Measurements from ENCODE around the gene ILK.

Gene ILK

GRCh38 chr11:6638429-6638828, 34.9 kb downstream of the ILK start:
- no peak for DNase-seq

- DNase-seq = no peak
Observed at GRCh38 chr11:6640036-6640984, 36.7 kb downstream of the ILK start.

- DNase-seq = no peak
Observed at GRCh38 chr11:6640985-6641701, 37.6 kb downstream of the ILK start.

DNA sequence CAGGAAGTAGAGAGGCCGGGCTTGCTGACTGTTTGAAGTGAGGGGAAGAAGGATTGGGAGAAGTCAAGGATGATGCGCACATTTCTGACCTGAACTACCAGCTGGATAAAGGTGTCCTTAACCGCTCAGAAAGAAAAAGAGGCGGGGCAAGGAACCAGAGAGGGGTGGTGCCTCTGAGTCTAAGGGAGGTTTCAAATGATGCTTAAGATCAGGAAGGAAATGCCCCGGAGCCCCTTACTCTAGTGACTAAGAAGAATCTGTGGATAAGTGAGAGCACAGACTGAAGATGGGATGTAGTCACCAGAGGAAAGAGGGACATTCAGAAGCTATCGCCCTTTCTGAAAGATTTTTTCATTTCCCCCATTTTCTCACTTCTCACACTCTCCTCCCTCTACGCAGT, 39.4 kb downstream of the ILK start:
- DNase-seq = no peak

- no peak for DNase-seq
Observed at GRCh38 chr11:6646071-6646470, 42.5 kb downstream of the ILK start.

DNA sequence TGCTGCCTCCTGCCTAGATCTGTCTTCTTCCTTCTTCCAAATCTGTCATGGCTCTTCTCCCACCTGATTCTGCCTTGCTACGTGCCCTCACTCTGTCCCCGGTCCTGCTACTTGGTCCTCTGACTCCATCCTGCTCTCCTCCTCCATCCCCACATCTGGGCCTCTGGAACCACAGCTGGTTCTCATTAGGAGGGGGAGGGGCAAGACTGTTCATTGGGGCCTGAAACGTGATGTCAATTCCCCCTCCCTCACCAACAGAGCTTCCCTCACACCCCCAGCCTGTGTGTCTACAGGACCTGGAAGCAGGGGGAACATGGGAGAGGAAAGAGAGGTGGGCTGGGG, 43.0 kb downstream of the ILK start:
- no peak for DNase-seq

DNA sequence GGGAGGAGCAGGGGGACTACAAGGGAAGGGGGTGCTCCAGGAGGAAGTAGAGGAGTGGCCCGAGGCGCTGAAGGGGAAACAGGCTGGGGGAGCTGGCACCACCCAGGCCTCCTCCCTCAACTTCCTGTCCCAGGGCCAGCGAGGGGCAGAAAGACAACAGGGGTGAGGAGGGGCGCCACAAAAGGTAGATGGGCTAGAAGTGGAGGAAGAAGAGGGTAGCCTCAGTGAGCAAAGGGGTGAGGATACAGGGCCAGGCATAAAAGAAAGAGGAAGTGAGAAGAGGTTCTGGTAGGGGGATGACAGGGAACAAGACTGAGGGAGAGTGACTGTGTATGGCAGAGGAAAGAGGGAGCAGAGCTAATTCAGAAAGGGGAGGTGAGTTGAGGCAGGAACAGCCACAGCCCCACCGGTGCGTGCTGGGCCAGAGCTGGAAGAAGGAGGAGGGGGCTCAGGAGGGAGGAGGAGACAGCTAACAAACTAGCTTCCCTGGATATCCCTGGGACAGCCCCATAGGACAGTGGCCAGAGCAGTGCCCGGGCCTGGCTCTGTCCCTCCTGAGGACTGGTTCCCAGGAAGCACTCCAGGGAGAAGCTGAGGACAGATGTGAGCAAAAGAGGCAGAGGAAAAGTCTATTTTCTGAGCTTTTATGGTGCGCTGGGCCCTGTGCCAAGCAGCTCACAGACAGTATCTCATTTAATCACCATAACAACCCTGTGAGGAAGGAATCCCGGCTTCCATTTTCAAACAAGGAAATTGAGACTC, 43.5 kb downstream of the ILK start:
- no peak for DNase-seq

- no peak for DNase-seq
Observed at GRCh38 chr11:6647836-6648235, 44.3 kb downstream of the ILK start.

DNA sequence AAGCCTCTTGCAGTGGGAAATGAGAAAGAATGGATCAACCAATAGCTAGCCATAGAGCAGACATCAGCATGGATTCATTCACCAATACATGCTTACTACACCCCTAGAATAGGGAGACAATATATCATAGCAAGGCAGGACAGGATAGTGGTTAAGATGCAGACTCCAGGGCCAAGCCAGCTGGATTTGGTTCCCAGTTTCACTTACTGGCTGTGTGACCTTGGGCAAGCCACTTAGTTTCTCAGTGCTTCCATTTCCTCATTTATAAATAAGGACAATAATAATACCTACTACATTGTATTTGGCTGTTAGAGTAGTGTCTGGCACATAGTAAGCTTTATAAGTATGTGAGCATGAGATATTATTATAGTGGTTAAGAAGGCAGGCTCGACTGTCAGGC, 44.9 kb downstream of the ILK start:
- no peak for DNase-seq

DNA sequence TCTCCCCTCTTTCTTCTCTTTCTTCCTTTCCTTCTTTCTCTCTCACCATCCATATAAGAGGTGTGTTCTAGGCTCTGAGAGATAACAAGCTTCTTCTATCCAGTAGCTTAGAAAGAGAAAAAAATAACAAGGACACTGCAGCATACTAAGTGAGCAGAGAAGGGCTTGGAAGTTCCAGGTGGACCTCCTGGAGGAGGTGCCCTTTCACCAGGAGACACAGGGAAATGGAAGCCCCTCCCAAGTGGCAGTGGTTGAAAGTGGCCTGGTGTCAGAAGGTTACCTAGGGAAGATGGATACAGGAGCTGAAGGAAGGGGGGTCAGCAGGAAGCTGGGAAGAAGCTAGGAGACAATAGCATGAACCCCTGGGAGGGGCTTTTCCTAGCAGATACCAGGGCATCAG, 46.5 kb downstream of the ILK start:
- DNase-seq = no peak

DNA sequence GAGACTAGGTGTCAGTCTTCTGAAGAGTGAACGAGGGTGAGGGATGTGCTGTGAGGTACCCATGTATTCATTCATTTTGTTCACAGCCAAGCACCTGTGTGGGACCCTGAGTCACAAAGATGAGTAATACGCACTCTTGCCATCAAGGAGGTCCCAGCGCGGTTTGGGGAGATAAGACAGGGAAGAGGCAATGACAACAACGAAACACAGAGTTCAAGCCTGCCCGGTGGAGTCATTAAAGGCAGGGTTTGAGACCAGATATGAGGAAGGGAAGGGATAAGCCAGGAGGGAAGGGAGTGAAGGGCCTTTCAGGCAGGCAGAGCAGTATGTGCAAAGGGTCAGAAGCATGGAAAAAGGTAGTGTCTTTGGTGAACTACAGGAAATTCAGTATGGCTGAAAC, 47.4 kb downstream of the ILK start:
- no peak for DNase-seq

DNA sequence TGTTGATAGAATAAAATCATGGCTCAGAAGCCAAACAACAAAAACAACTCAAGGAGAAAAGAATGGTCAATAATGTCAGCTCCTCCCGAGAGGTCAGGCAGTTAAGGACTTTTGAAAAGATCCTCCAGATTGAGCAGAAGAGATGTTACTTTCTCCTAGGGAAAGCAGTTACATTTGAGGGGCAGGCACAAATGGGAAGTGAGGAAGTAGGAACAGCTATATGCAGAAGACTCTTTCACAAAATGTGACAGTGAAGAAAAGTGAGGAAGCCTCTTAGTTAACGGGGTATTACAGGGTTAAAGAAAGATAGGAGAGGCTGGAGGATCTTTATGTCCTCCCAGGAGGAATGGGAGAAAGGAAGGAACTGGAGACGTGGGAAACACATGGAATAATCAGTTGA, 48.6 kb downstream of the ILK start:
- DNase-seq = no peak

DNA sequence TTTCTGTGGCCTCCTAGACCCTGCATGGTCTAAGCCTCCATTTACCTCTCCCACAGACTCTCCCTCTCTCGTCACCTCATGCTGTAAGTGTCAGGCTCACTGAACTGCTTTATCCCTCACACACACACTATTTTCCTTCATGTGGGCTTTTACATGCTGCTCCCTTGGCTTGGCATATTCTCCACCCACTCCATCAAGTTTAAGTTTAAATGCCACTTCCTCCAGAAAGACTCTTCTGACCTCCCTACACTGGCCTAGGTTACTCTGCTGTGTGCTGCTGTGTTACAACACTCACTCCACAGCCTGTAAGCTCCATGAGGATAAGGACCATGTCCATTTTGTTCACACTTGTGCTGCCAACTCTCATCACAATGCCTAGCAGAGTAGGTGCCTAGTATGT, 49.5 kb downstream of the ILK start:
- no peak for DNase-seq

DNA sequence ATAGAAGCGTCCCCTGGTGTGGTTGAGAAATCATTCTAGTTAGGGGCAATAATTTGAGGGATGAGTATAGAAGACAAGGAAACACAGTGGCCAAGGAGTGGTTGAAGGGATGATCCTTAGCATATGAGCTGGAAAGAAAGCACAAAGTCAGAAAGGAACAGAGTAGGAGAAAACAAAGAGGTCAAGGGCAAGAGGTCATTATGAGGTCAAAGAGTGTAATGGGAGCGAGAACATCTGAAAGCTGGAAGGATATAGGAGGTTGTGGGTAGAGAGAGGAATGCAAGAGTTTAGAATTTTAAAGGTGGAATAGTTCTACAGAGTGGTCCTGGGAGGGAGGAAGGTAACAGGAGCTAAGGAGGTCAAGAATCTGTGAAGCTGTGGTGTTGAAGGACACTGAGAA, 50.1 kb downstream of the ILK start:
- DNase-seq = no peak

- no peak for DNase-seq
Observed at GRCh38 chr11:6654281-6655019, 50.9 kb downstream of the ILK start.

- no peak for DNase-seq
Observed at GRCh38 chr11:6655020-6655789, 51.6 kb downstream of the ILK start.

GRCh38 chr11:6655790-6656583, 52.4 kb downstream of the ILK start, which contains the start of gene DCHS1:
Gene DCHS1 (minus strand): TSS chr11:6655809. CDS start chr11:6641613, 14,196 bp downstream.
- no peak for DNase-seq

GRCh38 chr11:6656584-6656915, 53.0 kb downstream of the ILK start:
- DNase-seq = no peak

GRCh38 chr11:6656936-6657335, 53.4 kb downstream of the ILK start:
- no peak for DNase-seq

- DNase-seq = no peak
Observed at GRCh38 chr11:6657346-6657745, 53.8 kb downstream of the ILK start.

- DNase-seq = no peak
Observed at GRCh38 chr11:6658647-6659046, 55.1 kb downstream of the ILK start.

All from SHP77 (cell line).